Ectodermal cell (in vitro differentiated cells): ENCODE data around the gene S100A6.

Source experiments
- H3K27ac ChIP-seq: 2 replicates; pipeline ENCODE4 v1.7.0; 2013; ENCODE audit warnings: mild to moderate bottlenecking, low read depth, low read length; ENCODE audit not compliant: insufficient read depth, poor library complexity, severe bottlenecking
- H3K27me3 ChIP-seq: 2 replicates; pipeline ENCODE4 v1.7.0; 2013; ENCODE audit warnings: mild to moderate bottlenecking, low read length; ENCODE audit not compliant: insufficient read depth, control insufficient read depth, poor library complexity, severe bottlenecking
- H3K36me3 ChIP-seq: one replicate; pipeline ENCODE4 v1.7.0; 2013; ENCODE audit warnings: low read length; ENCODE audit not compliant: control insufficient read depth, insufficient read depth
- H3K4me1 ChIP-seq: one replicate; pipeline ENCODE4 v1.7.0; 2013; ENCODE audit warnings: low read length; ENCODE audit not compliant: control insufficient read depth, insufficient read depth
- H3K4me3 ChIP-seq: 2 replicates; pipeline ENCODE4 v1.7.0; 2013; ENCODE audit warnings: low read depth, low read length, control low read depth; ENCODE audit not compliant: insufficient read depth
- H3K9me3 ChIP-seq: 2 replicates; pipeline ENCODE4 v1.7.0; 2013; ENCODE audit warnings: mild to moderate bottlenecking, low read length, moderate library complexity; ENCODE audit not compliant: control insufficient read depth
- WGBS, 2 experiments: methylation state at CpG; one replicate each; pipeline ENCODE4 v1.1.7; 2013; ENCODE audit warnings: missing lambda C conversion rate in 2 of 2; 5-methylcytosine and 5-hydroxymethylcytosine counted together

The S100A6 gene

DNA sequence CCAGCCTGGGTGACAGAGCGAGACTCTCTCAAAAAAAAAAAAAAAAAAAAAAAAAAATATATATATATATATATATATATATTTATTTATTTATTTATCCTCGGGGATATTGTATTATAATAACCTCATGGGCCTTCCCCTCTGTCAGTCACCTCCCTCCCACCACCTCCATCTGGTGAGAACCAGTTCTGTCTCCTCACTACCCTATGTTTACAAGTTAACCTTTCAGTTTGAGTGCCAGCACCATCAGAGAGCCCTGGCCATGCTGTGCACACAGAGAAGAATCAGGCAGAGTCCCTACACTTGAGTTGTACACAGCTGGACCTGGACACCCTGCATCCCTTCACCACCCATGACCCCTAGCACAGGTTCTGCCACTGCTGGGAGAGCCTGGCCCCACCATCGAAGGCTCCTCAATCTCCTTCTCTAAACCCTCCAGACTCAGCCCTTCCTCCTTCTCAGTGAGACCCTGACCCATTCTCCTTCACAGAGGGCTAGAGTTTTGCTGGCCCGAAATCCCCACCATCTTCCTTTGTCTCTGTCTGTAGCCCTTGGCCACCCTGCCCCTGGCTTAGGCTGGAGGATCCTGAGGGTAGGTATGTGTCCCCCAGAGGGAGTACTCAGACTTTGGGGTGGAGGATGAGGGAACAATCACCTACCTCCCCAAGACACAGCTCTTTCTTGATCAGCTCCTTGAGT is 3.8 kb upstream of the S100A6 start:
- no peaks in the 10 kb centered on the region for H3K9me3 ChIP-seq
- WGBS, 2 experiments: 95 to 97% methylated on average over 2 to 3 of the region's 4 CpGs
- no peaks in the 10 kb centered on the region for H3K36me3 ChIP-seq
- H3K27ac ChIP-seq: no peak overlapping the region
- H3K4me1 ChIP-seq: peaks cover 14% of the 10 kb centered on the region
- H3K27me3 ChIP-seq: peaks cover 4% of the 10 kb centered on the region
- no peak overlapping the region for H3K4me3 ChIP-seq

DNA sequence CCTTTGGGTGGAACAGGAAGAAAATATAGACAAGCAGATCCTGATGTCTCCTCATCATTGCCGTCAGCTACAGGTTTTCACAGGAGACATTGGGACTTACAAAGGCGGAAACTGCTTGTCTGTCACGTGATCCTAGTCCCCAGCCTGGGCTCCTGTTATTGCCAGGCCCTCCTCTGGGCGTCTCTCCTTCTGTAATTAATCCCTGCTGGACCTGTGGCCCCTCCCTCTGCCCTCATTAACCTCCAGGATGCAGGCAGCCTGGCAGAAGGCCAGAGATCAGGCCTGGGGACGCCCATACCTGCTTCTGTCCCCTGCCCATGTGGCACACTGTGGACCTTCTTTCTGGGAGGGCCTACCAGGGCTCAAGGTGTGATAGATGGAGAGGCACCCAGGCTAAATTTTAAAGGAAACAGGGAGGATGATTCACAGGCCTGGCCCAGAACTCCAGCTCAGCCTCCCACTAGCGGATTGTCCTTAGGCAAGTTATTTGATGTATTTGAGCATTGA is 2.6 kb upstream of the S100A6 start:
- Histone ChIP-seq H3K27ac (no peak overlapping the region), H3K27me3 (peaks cover 4% of the 10 kb centered on the region)
- 34 to 36% methylated on average over 6 of the region's 6 CpGs for WGBS, 2 experiments

DNA sequence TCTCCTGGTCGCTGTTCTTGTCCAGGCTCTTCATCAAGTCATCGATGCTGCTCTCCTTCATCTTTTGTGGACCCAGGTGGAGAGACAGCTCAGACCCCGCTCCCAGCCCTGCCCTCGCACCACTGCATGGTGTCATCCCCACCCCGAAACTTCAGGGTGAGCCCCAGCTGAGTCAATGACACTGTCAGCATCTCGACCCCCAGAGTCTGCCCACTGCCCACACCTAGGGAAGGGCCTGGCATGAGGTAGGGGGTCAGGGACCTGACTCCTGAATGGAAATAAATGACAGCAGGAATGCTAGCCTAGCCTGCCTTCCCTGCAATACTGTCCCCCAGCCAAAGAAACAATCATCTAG is 1.6 kb upstream of the S100A6 start:
- WGBS, 2 experiments: 96 to 97% methylated on average over 6 of the region's 6 CpGs
- Histone ChIP-seq H3K4me3 (no peak overlapping the region), H3K27ac (no peak overlapping the region), H3K9me3 (no peaks in the 10 kb centered on the region), H3K36me3 (no peaks in the 10 kb centered on the region), H3K27me3 (peaks cover 4% of the 10 kb centered on the region), H3K4me1 (peaks cover 17% of the 10 kb centered on the region)

More for the DNA sequence above, 2.6 kb upstream of the S100A6 start:
- Histone ChIP-seq H3K9me3 (no peaks in the 10 kb centered on the region), H3K36me3 (no peaks in the 10 kb centered on the region), H3K4me1 (peaks cover 10% of the 10 kb centered on the region), H3K4me3 (no peak overlapping the region)

DNA sequence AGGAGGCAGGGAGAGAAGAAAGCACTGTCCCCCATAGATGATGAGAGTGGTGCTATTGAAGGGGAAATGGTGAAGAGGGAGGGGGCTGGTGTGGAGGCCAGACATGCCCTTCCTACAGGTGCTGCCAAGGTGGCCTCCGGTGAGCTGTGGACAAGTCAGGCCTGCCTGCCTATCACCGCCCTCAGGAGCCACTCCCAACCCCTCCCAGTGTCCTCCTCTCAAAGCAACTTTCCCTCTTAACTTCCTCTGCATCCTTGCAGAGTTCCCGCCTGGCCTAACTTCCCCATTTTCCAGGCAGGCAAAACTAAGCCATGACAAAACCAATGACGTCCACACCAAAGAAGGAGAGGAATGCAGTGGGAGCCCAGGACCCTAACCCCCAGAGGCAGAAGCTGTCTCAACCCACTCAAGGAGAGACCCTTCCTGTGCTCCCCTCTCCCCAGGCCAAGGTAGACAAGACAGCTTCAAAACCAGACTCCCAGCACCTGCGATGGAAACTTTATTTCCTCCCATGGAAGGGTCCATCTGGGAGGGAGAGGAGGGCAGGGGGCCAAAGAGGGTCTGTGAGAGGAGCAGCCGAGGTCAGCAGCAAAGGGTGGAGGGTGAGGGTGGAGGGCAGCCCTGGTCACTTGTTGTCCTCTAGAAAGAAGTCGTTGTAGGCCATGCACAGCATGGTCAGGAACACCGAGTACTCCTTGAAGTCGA is 1.0 kb upstream of the S100A6 start:
- Histone ChIP-seq H3K27ac (no peak overlapping the region), H3K4me3 (no peak overlapping the region), H3K9me3 (no peaks in the 10 kb centered on the region), H3K4me1 (peaks cover 18% of the 10 kb centered on the region), H3K27me3 (peaks cover 4% of the 10 kb centered on the region), H3K36me3 (no peaks in the 10 kb centered on the region)
- WGBS, 2 experiments: 90 to 94% methylated on average over 9 of the region's 9 CpGs

DNA sequence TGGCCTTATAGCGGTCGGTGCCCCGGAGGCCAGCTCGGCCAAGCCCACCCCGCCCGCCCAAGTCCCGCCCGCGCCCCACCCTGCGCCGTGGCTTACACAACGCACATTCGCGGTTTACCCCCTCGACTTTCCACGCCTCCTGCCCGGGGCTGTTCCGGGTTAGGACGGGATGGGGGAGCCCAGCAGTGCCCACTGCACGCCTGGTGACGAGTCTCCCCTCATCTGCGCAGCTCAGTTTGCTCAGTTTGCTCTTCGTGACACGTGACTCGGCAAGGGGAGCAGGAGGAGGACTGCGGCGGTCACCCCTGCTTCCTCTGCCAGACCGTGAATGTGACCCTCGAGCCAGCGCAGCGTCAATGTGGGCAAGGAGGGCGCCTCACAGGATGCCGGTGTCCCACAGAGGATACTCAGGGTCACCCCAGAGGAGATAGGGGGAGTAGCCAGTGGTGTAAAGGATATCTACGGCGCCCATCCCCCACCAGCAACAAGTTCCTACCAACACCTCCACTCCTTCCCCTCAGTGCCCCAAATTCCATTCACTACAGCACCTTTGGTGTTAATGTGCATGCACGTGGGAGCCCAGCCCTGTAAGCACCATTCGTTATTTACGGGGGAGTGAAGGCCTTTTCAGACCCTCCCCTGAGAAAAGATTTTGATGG is 350 bp upstream of the S100A6 start:
- Histone ChIP-seq H3K27me3 (peaks cover 4% of the 10 kb centered on the region), H3K27ac (no peak overlapping the region), H3K9me3 (no peaks in the 10 kb centered on the region), H3K4me3 (peak overlapping the region; percentile 10), H3K36me3 (no peaks in the 10 kb centered on the region), H3K4me1 (peaks cover 18% of the 10 kb centered on the region)
- WGBS, 2 experiments: 65 to 68% methylated on average over 38 of the region's 38 CpGs

DNA sequence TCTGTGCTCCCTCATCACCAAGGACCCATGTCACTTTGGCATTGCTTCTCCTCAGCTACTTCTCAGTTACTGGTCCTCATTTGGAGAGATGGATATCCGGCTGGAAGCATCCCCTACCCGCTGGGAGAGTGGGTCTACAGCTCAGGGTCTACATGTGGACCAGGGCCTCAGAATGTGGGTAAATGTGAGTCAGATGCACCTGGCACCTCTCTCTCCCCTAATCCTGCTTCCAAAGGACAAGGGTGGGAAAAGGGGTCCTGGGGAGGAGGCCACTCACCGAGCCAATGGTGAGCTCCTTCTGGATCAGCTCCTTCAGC is 908 bp downstream of the S100A6 start:
- H3K36me3 ChIP-seq: no peaks in the 10 kb centered on the region
- H3K4me3 ChIP-seq: no peak overlapping the region
- H3K27me3 ChIP-seq: peaks cover 4% of the 10 kb centered on the region
- peaks cover 18% of the 10 kb centered on the region for H3K4me1 ChIP-seq
- no peak overlapping the region for H3K27ac ChIP-seq
- WGBS, 2 experiments: 94 to 95% methylated on average over 3 of the region's 3 CpGs
- no peaks in the 10 kb centered on the region for H3K9me3 ChIP-seq

DNA sequence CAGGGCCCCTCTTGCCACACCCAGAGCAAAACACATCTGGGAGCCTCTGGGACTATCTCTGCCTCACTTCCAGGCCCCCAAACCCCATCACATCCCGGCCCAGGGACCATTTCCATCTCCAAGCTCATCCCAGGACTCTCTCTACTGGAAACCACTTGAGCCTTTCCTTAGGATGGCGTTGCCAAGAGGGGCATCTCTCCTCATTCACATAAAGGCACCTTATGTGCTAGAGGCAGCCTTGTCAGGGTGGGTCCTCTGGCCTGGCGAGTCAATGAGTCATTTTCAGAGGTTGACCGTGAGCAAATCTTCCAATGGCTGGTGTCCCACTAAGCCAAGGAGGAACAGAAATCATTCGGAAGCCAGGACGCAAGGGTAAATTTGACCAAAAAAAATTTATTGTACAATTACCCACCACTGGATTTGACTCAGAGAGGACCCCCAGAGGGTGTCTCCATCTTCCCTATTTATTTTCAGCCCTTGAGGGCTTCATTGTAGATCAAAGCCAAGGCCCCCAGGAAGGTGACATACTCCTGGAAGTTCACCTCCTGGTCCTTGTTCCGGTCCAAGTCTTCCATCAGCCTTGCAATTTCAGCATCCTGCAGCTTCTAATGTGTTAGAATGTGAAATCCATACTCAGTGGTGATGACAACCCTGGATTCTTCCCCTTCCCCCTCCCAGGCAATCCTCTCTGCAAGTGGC is 1.4 kb downstream of the S100A6 start:
- H3K36me3 ChIP-seq: no peaks in the 10 kb centered on the region
- no peak overlapping the region for H3K4me3 ChIP-seq
- WGBS, 2 experiments: 95% methylated on average over 7 of the region's 7 CpGs
- H3K9me3 ChIP-seq: no peaks in the 10 kb centered on the region
- H3K27me3 ChIP-seq: peaks cover 4% of the 10 kb centered on the region
- H3K4me1 ChIP-seq: peaks cover 18% of the 10 kb centered on the region
- H3K27ac ChIP-seq: no peak overlapping the region

DNA sequence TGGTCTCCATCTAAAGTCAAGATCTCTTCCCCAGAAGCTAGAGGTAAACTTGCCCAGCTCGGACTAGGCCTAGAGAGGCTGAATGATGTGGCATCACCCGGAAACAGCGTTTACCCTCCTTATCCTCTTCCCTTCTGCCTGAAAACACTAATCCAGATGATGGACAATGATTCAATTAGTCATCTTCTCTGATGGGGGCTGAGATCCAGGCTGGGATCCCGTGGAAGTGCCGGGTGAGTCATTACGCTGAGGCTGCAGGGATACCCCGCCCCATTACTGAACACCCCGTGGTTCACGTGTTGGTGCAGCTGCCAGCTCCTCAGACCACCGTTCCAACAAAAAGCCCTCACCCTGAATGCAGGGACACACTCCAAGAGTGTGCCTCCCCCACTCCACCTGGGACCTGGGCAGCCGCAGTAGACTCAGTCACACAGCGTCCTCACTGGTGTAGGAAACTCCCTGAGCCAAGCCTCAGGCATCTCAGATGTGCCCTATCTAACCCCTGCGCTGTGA is 2.0 kb downstream of the S100A6 start:
- Histone ChIP-seq H3K27me3 (peaks cover 4% of the 10 kb centered on the region), H3K27ac (no peak overlapping the region), H3K9me3 (no peaks in the 10 kb centered on the region), H3K36me3 (no peaks in the 10 kb centered on the region), H3K4me1 (peaks cover 18% of the 10 kb centered on the region), H3K4me3 (no peak overlapping the region)
- WGBS, 2 experiments: 88 to 90% methylated on average over 13 of the region's 13 CpGs

DNA sequence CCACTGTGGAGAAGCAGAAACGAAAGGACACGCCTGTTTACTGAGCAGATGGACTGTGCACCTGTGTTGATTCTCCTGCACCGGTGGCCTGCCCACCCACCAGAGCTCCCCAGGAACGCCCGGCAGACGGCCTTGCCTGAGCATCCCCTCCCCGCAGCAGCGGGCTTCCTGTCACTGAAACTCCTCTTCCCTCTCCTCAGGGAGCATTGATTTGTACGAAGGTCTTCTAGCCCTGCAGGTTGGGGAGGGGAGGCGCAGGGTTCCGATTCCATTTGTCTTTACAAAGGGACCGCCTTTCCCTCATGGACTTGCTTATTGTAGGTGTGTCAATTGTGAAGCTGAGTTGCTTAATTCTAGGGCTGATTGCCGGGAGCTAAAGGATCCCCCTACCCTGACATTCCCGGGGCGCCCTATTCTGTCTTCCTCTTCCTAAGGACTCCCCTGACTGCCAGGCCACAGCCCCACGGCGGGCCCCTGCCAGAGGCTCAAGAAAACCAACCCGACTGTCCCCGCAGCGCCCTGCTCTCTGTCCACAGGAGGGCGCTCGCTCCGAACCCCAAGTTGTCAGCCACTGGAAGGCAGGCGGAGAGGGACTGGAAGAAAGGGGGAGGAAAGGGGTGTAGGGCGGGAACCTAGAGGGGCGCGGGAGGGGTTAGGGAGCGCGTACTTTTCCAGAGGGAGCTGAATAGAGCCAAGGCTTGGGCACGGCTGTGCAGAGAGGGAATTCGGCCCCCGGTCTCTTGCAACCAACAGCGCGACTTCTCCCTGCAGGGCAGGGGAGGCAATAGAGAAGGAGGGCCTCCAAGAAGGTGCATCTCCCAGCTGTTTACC is 2.8 kb downstream of the S100A6 start:
- H3K27me3 ChIP-seq: peaks cover 4% of the 10 kb centered on the region
- H3K9me3 ChIP-seq: no peaks in the 10 kb centered on the region
- H3K4me1 ChIP-seq: peaks cover 18% of the 10 kb centered on the region
- peak overlapping the region; percentile 14 for H3K4me3 ChIP-seq
- no peak overlapping the region for H3K27ac ChIP-seq
- WGBS, 2 experiments: 10 to 12% methylated on average over 34 of the region's 34 CpGs
- no peaks in the 10 kb centered on the region for H3K36me3 ChIP-seq
